CD4-positive, alpha-beta T cell treated with Interleukin-1 beta for 1 hour (primary cell): ENCODE measurements around the gene ADCY9.
"Not testable (repeated sequence)": the region's sequence is repeated elsewhere in the genome, so short reads cannot be mapped to it uniquely, and the experiment has no call there.

Experiments used
- DNase-seq, 2 donors: peaks; one replicate each; pipeline ENCODE4 v3.0.0-alpha.2; 2020 to 2022

Gene ADCY9

GRCh38 chr16:4092547-4093265 is 23.5 kb downstream of the ADCY9 start:
- no peak for DNase-seq

- no peak for DNase-seq
These were observed 24.8 kb downstream of the ADCY9 start for GRCh38 chr16:4091240-4092012.

DNA sequence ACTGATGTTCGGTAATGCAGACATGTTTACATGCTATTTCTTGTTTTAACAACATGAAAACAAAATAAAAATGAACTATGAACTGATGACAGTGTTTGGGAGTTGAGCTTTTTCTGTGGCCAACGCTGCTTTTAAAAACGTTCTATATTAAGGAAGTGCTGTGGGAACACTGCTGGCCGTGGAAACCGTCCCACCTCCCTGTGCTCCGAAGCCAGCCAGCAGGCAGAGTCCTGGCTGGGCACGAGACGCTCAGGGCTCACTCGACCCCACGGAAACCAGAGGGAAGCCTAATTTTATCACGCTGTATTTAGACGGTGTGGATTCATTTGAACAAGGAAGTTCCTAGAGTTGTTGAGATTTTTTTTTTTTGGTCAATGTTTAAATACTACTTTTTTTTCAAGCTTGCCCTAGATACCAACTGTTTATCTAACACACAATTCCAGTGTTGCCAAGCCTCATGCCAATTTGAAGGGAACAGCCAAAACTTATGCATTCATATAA is 25.8 kb downstream of the ADCY9 start:
- no peak for DNase-seq

DNA sequence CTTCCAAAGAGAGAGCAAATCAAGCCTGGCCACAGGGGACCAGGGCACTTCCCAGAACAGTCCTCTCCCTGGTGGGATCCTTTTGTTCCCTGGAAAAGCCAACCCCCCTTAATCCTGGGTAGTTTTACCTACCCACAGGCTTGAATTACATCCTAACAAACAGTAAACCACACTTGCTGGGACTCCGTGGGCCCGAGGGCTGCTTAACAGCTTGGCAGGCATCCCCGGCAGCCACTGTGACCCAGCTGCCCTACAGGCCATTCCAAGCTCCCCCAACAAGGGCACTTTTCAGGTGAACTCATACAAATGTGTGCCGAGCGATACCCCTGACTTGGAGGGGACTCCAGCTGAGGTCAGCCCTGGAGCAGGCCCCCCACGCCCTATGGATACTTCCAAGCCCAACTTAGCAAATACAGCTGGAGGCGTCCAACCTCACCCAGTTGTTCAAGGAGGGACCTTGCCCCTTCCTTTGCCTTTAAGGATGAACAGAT is 26.4 kb downstream of the ADCY9 start:
- DNase-seq, result no peak

GRCh38 chr16:4089251-4089810 is 26.9 kb downstream of the ADCY9 start:
- no peak for DNase-seq

- no peak for DNase-seq
These were observed 28.2 kb downstream of the ADCY9 start for GRCh38 chr16:4087990-4088577.

GRCh38 chr16:4087099-4087885 is 28.9 kb downstream of the ADCY9 start:
- DNase-seq, result no peak

- DNase-seq, result no peak
These were observed 30.1 kb downstream of the ADCY9 start for GRCh38 chr16:4086153-4086552.

DNA sequence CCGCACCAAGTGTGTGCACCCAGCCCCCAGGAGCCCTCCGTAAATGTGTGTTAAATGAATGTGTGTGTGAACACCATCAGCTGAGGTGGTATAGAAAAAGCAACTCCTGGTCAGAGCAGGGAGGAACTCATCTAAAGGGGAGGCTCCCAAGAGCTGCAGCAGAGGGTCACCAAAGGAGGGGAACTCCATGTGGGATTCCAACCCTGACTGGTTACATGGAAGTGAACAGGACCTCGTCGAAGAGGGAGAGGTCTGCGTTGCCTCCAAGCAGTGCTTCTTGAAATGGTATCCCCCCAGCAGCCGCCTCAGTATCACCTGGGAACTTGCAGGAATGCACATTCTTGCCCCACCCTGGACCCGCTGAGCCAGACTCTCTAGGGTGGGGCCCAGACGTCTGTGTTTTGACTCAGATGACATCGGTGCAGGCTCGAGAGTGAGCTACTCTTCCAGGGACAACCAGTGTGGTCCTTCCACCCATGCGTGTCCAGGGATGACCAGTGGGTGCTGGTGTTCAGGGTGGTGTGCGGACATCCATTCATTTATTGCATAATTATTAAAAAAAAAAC is 30.8 kb downstream of the ADCY9 start:
- DNase-seq, result no peak

DNA sequence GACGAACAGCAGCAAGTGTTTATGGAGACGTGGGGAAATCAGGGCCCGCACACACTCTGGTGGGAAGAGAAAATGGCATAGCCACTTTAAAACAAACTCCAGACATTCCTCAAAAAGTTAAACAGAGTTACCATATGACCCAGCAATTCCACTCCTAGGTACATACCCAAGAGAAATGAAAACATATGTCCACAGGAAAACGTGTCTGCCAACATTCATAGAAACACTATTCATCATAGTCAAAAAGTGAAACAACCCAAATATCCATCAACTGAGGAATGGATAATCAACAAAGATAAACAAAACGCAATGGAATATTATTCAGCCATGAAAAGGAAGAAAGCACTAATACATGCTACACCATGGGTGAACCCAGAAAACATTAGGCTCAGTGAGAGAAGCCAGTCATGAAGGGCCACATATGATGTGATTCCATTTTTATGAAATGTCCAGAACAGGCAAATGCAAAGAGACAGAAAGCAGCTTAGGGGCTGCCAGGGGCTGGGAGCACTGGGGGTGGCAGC is 32.8 kb downstream of the ADCY9 start:
- DNase-seq, result no peak

- no peak for DNase-seq
These were observed 33.7 kb downstream of the ADCY9 start for GRCh38 chr16:4082474-4083044.

DNA sequence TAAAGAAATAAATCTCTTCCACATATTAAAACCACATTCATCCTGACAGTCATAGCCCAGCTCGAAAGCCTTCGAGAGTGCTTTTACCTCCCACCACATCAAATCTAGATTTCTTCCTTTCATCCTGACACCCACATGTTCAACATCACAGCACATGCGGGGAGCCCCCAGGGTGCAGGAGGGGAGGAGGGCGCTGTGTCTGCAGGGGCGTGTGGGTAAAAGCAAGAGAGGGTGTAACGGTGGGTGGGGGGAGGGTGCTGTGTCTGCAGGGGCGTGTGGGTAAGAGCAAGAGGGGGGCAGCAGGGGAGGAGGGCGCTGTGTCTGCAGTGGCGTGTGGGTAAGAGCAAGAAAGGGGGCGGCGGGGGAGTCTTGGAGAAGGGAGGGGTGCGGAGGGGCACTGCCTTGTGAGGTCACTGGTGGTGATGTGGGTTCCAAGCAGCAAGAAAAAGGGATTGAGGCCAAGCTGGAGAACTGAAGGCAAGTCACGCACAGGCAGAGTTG is 34.7 kb downstream of the ADCY9 start:
- peak; percentile 23 to 42 for DNase-seq

DNA sequence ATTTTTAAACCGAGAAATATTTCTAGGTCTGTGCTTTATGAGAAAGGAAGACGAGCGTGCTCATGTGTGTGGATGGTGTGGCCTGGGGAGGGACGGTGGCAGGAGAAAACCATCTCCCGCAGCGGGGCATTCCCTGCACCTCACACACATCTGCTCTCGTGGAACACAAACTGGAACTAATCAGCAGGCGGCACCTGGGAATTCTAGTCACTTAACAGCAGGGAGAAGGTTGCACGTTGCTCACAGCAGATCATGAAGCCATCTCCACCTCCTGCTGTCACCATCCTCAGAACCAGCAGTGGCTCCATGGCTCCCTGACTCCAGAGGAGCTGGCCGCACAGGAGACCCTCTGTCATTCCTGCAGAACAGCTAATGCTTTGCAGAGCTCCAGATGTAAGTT is 35.2 kb downstream of the ADCY9 start:
- DNase-seq, result no peak

DNA sequence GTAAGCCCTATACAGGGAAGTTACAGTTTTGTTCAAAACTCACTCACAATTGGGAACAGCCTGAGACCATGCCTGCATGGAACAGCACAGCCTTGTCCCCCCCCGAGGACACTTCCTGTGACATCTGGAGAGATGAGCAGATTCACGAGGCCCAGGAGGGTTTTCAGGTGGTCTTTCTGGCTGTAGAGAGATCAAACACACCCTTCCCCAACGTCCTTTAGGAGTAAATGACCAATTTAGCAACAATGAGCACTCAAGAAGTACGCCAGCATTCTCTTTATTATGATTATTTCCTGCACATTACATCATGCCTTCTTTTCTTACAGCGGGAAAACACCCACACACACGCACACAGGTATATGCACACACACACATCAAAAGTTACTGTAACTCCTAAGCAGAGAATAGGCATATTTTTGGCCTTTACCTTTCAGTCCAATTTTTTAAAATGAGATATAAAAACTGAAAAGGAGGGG is 39.0 kb downstream of the ADCY9 start:
- DNase-seq, result no peak

- DNase-seq, result no peak
These were observed 40.7 kb downstream of the ADCY9 start for GRCh38 chr16:4075534-4075933.

DNA sequence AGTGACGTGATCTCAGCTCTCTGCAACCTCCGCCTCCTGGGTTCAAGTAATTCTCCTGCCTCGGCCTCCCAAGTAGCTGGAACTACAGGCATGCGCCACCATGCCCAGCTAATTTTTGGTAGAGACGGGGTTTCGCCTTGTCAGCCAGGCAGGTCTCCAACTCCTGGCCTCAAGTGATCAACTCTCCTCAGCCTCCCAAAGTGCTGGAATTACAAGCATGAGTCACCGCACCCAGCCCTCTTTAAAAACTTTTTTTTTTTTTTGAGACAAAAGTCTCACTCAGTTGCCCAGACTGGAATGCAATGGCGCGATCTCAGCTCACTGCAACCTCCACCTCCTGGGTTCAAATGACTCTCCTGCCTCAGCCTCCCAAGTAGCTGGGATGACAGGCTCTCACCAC is 43.1 kb downstream of the ADCY9 start:
- DNase-seq, result not testable (repeated sequence)

- no peak for DNase-seq
These were observed 44.3 kb downstream of the ADCY9 start for GRCh38 chr16:4071686-4072561.

- DNase-seq, result no peak
These were observed 45.3 kb downstream of the ADCY9 start for GRCh38 chr16:4070936-4071335.

DNA sequence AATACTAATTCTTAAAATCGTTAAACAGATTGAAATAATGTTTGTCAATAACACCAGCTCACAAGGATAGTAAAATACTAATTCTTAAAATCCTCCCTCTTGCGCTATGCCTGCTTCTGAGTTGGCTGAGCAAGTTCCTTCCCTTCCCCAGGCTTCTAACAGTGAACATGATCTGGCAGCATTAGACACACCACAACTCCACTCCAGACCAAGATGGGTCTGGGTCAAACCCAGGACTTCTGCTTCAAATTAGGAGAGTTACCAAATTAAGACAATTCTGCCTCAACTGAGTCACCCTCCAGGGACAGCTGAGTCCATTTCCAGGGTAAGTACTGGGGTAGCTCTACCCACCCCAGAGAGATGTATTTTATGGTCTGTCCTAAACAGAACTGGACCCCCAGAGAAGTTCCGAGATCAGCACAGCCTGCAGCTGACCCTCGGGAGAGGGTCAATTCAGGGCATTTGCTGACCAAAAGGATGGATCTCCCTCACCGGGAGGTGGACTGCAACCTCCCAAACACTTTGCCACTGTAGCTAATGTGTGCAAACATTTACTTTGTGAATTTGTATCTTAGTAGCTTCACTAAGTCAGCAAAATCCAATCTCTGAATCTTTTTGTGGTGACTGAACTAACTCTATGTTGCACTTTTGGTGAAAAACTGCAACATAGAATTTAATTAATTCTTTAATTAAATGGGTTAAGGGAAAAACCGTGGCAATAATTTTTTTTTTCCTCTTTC is 48.8 kb downstream of the ADCY9 start:
- no peak for DNase-seq
